Breast epithelium (tissue), 4 donors: ENCODE measurements around the gene DCLK1. TPM values are rescaled to one million over a fixed set of nuclear protein-coding genes. Genes with fewer than 3 reads are reported as not detected.

Experiments used
- DNase-seq, 2 donors: peaks; one replicate each; pipeline ENCODE4 v3.0.0-alpha.2; 2019; ENCODE audit warnings: low spot score in 2 of 2
- H3K27ac ChIP-seq, 2 donors: fragments of 200-600 bp; sonication (generic) in 1 of 2; one replicate each; pipeline ENCODE4 v1.5.1; 2016 to 2019; ENCODE audit warnings: mild to moderate bottlenecking in 1 of 2
- H3K27me3 ChIP-seq, 2 donors: fragments of 200-600 bp; sonication (generic) in 1 of 2; one replicate each; pipeline versions ENCODE4 v1.5.1 to v1.6.0; 2017 to 2019; ENCODE audit warnings: control low read depth in 1 of 2, mild to moderate bottlenecking in 1 of 2
- H3K36me3 ChIP-seq: fragments of 200-600 bp; one replicate; pipeline ENCODE4 v1.5.1; 2019
- H3K4me1 ChIP-seq, 2 donors: fragments of 200-600 bp; sonication (generic); one replicate each; pipeline ENCODE4 v1.5.1; 2016 to 2019; ENCODE audit warnings: control low read depth in 1 of 2
- H3K4me3 ChIP-seq, 3 donors: fragments of 200-600 bp; sonication (generic); 1 replicate in 2 of 3; 2 replicates in 1 of 3; pipeline ENCODE4 v1.5.1; 2016 to 2019; ENCODE audit warnings: mild to moderate bottlenecking in 3 of 3, moderate library complexity in 2 of 3
- H3K9me3 ChIP-seq, 2 donors: fragments of 200-600 bp; sonication (generic) in 1 of 2; one replicate each; pipeline ENCODE4 v1.5.1; 2016 to 2019; ENCODE audit warnings: control low read depth in 1 of 2
- POLR2A ChIP-seq: fragments of 450-650 bp; IDR thresholded peaks from one replicate; pipeline ENCODE4 v1.6.1; 2016; ENCODE audit warnings: antibody characterized with exemption, mild to moderate bottlenecking, moderate library complexity
- POLR2AphosphoS5 ChIP-seq, 3 donors: sonication (generic); formaldehyde crosslinking; IDR thresholded peaks; one replicate each; pipeline ENCODE4 v1.6.1; 2017; ENCODE audit warnings: antibody characterized with exemption in 3 of 3
- intact Hi-C: fragments of 100-400 bp; cut with DNase I; formaldehyde crosslinking; loops from one replicate; pipeline ENCODE4 v1.15.1; 2023; ENCODE audit warnings: low total_unique reads
- total RNA-seq, 3 donors: library from RNA; depleted of rRNA; stranded (reverse); fragments of >200 nt; gene quantifications; one replicate each; pipeline ENCODE4 v1.1.0, GENCODE V29; 2016
- TF ChIP-seq, protein P1 (sequence below), 3 donors: fragments of 450-650 bp; IDR thresholded peaks; one replicate each; pipeline ENCODE4 v1.5.1; 2016 to 2017; ENCODE audit warnings: antibody characterized with exemption in 3 of 3, mild to moderate bottlenecking in 3 of 3, moderate library complexity in 3 of 3

The DCLK1 gene
- total RNA-seq, 3 donors from 2014 or later, result 21.2 to 158 (median 28.2) TPM

DNA sequence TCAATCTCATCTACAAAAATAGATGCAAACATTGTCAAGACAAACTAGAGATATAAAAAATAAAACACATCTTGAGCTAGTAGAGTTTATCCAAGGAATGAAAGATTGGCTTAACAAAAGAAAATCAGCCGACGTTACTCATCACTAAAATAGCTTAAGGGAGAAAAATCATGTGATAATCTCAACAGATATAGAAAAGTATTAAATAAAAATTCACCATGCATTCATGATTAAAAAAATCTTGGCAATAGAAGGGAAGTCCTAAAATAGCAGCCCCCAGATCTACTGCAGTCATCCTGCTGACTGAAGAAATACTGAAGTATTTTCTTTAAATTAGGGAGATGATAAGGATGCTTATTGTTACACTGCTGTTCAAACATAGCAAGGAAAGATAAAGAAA lies 12.6 kb upstream of the DCLK1 start:
- Histone ChIP-seq H3K9me3 (no peaks in the 10 kb centered on the region), H3K27me3 (no peaks in the 10 kb centered on the region), H3K36me3 (no peaks in the 10 kb centered on the region), H3K27ac (no peak overlapping the region), H3K4me3 (no peak overlapping the region), H3K4me1 (no peaks in the 10 kb centered on the region)
- intact Hi-C loops, result no loop called here
- TF ChIP-seq POLR2AphosphoS5 (IDR thresholded peaks at IDR 0.05), result no peak
- TF ChIP-seq, protein P1, sequence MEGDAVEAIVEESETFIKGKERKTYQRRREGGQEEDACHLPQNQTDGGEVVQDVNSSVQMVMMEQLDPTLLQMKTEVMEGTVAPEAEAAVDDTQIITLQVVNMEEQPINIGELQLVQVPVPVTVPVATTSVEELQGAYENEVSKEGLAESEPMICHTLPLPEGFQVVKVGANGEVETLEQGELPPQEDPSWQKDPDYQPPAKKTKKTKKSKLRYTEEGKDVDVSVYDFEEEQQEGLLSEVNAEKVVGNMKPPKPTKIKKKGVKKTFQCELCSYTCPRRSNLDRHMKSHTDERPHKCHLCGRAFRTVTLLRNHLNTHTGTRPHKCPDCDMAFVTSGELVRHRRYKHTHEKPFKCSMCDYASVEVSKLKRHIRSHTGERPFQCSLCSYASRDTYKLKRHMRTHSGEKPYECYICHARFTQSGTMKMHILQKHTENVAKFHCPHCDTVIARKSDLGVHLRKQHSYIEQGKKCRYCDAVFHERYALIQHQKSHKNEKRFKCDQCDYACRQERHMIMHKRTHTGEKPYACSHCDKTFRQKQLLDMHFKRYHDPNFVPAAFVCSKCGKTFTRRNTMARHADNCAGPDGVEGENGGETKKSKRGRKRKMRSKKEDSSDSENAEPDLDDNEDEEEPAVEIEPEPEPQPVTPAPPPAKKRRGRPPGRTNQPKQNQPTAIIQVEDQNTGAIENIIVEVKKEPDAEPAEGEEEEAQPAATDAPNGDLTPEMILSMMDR (IDR thresholded peaks at IDR 0.05), result no peak
- no peak for TF ChIP-seq POLR2A
- DNase-seq, result no peak

DNA sequence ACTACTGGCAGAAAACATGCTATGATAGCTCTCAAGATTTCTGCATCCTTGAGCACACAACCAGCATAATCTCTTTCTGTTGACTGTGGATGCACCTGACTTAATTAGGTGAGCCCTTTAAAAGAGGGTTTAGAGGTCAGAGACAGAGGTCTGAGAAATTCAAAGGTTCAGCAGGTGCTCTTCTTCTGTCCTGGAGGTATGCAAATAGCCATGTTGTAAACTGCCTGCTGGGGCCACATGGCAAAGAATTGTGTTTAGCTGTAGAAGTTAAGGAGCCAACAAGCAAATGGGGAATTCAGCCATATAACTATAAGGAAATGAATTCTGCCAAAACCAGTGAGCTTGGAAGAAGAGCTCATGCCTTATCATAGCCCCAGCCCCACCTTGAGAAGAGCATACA lies 11.6 kb upstream of the DCLK1 start:
- intact Hi-C loops, result no loop called here
- no peak overlapping the region for H3K4me3 ChIP-seq
- no peaks in the 10 kb centered on the region for H3K9me3 ChIP-seq
- H3K27ac ChIP-seq, result no peak overlapping the region
- TF ChIP-seq, protein P1 (IDR thresholded peaks at IDR 0.05), result no peak
- TF ChIP-seq POLR2A, result no peak
- no peak for TF ChIP-seq POLR2AphosphoS5 (IDR thresholded peaks at IDR 0.05)
- H3K4me1 ChIP-seq, result no peaks in the 10 kb centered on the region
- no peak for DNase-seq
- no peaks in the 10 kb centered on the region for H3K27me3 ChIP-seq
- H3K36me3 ChIP-seq, result no peaks in the 10 kb centered on the region

GRCh38 chr13:36135876-36136275 lies 4.7 kb upstream of the DCLK1 start:
- DNase-seq, result no peak
- H3K4me1 ChIP-seq, result no peaks in the 10 kb centered on the region

DNA sequence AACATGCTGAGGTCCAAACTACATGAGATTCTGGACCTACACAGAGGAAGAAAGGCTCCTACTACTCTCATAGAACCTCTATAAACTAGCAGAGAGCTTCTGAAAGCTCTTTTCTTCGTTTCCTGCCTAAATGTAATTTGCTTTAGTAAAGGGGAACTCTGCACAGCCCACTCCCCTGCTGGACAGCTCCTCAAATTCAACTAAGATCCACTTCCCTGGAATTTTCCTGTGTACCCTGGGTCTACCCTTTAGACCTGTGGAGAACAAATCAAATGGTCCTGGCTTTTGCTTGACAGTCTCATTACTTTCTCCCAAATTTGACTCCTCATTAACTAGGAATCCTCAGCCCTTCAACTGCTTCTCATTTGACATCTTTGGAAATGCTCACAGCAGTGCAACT lies 3.5 kb upstream of the DCLK1 start:
- Histone ChIP-seq H3K27me3 (no peaks in the 10 kb centered on the region), H3K4me3 (no peak overlapping the region), H3K27ac (no peak overlapping the region), H3K36me3 (no peaks in the 10 kb centered on the region), H3K9me3 (no peaks in the 10 kb centered on the region), H3K4me1 (peaks cover 0 to 6% of the 10 kb centered on the region in 2 donors)
- TF ChIP-seq POLR2AphosphoS5 (IDR thresholded peaks at IDR 0.05) (no peak), POLR2A (no peak)
- TF ChIP-seq, protein P1 (IDR thresholded peaks at IDR 0.05), result no peak
- DNase-seq, result no peak
- intact Hi-C loops, result no loop called here

More at GRCh38 chr13:36135876-36136275, 4.7 kb upstream of the DCLK1 start:
- no peak for TF ChIP-seq POLR2A
- no peak for TF ChIP-seq POLR2AphosphoS5 (IDR thresholded peaks at IDR 0.05)
- TF ChIP-seq, protein P1 (IDR thresholded peaks at IDR 0.05), result no peak
- intact Hi-C loops, result no loop called here
- H3K4me3 ChIP-seq, result no peak overlapping the region
- H3K27ac ChIP-seq, result no peak overlapping the region
- no peaks in the 10 kb centered on the region for H3K27me3 ChIP-seq
- H3K36me3 ChIP-seq, result no peaks in the 10 kb centered on the region
- H3K9me3 ChIP-seq, result no peaks in the 10 kb centered on the region

GRCh38 chr13:36133950-36134626 lies 2.9 kb upstream of the DCLK1 start:
- peaks cover 0 to 6% of the 10 kb centered on the region in 2 donors for H3K4me1 ChIP-seq
- intact Hi-C loops, result no loop called here
- no peak overlapping the region for H3K4me3 ChIP-seq
- H3K27ac ChIP-seq, result no peak overlapping the region
- TF ChIP-seq POLR2A, result no peak
- TF ChIP-seq, protein P1 (IDR thresholded peaks at IDR 0.05), result no peak
- no peaks in the 10 kb centered on the region for H3K36me3 ChIP-seq
- no peak for DNase-seq
- no peaks in the 10 kb centered on the region for H3K9me3 ChIP-seq
- H3K27me3 ChIP-seq, result no peaks in the 10 kb centered on the region
